MV-4-11 (cell line): ENCODE data around the gene CPSF4.
"Not testable (repeated sequence)": the region's sequence is repeated elsewhere in the genome, so short reads cannot be mapped to it uniquely, and the experiment has no call there.

Experiments
- DNase-seq: peaks from one replicate; lab custom pipeline; 2025; lab: John Stamatoyannopoulos, UW

CPSF4 gene

DNA sequence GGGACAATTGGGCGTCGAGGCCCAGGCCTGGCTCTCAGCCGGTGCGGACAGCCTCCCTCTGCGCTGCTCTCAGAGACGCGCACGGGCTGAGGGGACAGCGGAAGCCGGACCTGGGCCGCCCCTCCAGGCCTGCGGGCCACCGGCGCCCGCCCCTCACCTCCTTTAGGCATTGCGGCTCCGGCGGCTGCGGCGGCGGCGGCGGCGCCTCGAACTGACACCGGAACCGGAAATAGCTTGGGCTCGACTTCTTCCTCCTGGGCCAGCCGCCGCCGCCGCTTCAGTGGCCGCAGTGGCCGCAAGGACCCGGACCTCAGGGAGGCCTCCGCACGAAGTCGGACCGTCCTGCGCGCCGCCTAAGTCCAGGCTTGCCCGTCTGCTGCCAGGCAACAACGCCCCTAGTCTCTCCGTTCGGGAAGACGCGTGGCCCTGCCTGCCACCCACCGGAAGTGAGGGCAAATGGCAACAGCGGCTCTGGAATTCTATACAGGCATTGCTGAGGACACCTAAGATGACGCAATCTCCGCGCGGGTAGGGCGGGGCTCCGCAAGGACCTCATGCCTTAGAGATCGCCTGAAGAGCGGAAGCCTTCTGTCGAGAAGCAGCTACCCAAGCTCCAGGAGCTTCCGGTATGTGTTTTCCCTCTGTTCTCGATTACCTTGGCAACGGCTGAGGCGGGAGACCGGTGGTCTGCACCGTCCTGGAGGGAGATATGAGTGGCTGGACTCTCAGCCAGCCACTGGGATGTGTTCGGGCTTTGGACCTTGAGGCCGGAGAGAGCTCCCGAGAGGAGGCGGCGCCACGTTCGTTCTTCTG lies 30.2 kb upstream of the CPSF4 start, which contains the start of the genes BUD31 and PDAP1:
TSS of gene BUD31 (plus strand) at position 591 of the 813 bp plus-strand sequence. CDS start 2,124 bp downstream, outside the sequence.
TSS of gene PDAP1 (minus strand) at position 219 of the 813 bp plus-strand sequence. CDS start at position 170, 49 bp downstream.
- DNase-seq = peak; percentile 95

GRCh38 chr7:99409192-99409572 lies 29.6 kb upstream of the CPSF4 start:
- DNase-seq = no peak

DNA sequence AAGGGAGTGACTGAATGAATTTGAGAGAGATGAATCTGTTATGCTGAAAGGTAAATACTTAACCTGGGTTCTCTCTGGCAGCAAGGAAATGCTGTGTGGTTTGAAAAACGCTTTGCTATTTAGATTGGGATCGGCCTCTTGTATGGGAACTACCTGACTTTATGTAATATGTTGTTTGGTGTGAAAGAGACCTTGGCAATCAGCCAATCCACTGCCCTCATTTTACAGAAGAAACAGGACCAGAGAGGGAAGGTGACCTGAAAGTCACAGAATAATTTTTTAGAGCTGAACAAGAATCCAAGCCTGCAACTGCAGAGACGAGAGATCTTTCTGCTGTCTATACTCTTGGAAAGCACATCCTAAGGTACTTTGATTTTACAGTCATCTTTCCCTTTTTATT lies 28.9 kb upstream of the CPSF4 start:
- no peak for DNase-seq

GRCh38 chr7:99410635-99411034 lies 28.1 kb upstream of the CPSF4 start:
- no peak for DNase-seq

DNA sequence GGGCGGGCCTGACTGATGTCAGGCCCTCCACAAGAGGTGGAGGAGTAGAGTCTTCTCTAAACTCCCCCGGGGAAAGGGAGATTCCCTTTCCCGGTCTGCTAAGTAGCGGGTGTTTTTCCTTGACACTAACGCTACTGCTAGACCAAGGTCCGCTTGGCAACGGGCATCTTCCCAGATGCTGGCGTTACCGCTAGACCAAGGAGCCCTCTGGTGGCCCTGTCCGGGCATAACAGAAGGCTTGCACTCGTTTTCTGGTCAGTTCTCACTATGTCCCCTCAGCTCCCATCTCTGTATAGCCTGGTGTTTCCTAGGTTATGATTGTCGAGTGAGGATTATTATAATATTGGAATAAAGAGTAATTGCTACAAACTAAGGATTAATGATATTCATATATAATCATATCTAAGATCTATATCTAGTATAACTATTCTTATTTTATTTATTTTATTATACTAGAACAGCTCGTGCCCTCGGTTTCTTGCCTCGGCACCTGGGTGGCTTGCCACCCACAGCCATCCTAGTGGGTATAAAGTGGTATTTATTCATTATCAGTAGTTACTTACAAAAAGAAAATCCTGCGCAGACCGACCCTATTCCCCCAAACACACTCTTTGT lies 23.1 kb upstream of the CPSF4 start:
- DNase-seq = peak; percentile 40

DNA sequence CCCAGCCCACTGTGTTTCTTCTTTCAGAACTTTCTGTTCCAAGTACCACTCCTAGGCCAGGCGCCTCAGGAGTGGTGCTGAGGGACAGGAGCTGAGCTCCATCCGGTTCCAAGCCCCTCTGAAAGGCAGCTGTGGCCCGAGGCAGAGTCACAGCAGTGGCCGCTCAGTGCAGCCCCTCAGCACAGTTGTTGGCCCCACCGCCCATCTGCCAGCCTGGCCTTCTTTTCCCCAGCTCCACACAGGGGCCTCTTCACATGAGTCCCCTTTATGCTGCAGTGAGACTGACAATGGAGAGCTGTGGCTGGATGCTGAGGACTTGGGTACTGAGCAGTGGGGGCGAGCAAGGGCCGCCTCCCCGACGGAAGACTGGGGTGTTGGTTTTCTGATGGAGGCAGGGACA lies 20.5 kb upstream of the CPSF4 start:
- no peak for DNase-seq

DNA sequence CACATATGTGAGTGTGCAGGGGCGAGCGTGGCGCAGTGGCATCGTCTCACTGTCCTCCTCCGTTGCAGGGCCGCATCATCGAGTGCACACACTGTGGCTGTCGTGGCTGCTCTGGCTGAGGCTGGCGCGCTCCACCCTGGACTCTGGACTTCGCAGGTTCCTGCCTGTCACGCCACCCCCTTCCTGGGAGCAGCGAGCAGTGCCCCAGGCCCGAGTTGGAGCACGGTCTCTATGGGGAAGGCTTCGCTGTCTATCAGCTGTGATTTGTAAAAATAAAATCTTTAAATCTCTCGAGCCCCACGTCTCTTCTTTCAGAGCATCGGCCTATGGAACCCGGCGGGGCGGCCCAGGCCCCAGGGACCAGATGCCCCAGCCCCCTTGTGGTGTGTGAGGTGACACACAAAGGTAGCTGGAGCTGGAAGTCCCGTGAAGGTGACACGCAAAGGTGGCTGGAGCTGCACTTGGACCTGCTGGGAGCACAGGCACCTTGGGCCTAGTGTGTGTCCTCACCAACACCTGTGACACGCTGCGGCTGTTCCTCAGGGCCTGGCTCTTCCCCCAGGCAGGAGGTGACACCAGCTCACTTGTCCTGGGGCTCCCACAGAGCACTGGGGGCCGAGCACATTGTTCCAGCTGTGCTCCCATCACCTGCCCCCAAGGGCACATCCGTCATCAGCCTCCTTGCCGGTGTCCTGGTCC lies 19.3 kb upstream of the CPSF4 start:
- DNase-seq = no peak

GRCh38 chr7:99420213-99420612 lies 18.5 kb upstream of the CPSF4 start:
- DNase-seq = no peak

GRCh38 chr7:99420986-99421385 lies 17.8 kb upstream of the CPSF4 start:
- DNase-seq = no peak

- no peak for DNase-seq
These were observed 16.6 kb upstream of the CPSF4 start for GRCh38 chr7:99422186-99422585.

GRCh38 chr7:99422625-99423024 lies 16.1 kb upstream of the CPSF4 start:
- no peak for DNase-seq

GRCh38 chr7:99424932-99425730 lies 13.6 kb upstream of the CPSF4 start:
- no peak for DNase-seq

DNA sequence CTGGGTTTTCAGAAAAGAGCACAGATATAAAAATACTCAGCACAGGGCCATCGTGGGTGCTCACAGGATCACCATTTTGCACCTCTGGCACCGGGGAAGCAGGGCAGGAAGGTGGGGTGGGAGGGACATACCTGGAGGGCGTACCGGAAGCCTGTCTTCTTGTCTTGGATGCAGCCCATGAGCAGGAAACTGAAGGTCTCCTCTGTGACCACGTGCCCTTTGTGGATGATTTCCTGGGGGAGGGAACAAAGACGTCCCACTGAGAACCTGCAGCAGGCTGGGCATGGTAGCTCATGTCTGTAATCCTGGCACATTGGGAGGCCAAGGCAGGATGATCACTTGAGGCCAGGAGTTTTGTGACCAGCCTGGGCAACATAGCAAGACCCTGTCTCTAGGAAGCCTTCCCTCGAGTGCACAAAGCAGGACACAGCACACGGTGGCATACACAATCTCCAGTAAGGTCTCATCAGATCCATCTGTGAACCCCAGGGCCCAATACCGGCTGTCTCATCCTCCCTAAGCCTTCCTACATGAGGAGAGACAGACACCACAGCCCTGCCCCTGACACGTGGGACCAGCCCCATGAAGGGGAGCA lies 9.7 kb upstream of the CPSF4 start:
- no peak for DNase-seq

GRCh38 chr7:99429756-99430155 lies 9.0 kb upstream of the CPSF4 start:
- no peak for DNase-seq

GRCh38 chr7:99431756-99432540 lies 6.8 kb upstream of the CPSF4 start:
- DNase-seq = not testable (repeated sequence)

GRCh38 chr7:99433158-99433557 lies 5.6 kb upstream of the CPSF4 start:
- no peak for DNase-seq

DNA sequence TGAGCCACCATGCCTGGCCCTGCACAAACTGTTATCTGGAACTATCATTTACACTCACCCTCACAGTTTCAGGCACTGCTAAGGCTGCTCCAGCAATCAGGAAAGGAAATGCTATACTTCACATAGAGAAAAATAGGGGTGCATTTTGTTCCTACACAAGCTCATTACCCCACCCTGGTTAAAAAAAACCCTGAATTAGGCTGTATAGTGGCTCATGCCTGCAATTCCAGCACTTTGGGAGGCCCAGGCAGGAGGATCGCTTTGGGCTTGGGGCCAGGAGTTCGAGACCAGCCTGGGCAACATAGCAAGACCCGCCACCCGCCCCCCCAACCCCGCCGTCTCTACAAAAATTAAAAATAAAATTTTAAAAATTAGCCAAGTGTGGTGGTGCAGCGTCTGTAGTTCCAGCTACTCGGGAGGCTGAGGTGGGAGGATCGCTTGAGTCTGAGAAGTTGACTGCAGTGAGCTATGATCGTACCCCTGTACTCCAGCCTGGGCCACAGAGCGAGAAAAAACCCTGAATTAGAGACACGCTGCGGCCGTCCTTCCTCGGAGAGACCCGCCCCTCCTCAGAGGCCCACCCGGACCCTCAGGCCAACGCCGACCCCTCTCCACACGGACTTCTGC lies 684 bp upstream of the CPSF4 start:
- no peak for DNase-seq

DNA sequence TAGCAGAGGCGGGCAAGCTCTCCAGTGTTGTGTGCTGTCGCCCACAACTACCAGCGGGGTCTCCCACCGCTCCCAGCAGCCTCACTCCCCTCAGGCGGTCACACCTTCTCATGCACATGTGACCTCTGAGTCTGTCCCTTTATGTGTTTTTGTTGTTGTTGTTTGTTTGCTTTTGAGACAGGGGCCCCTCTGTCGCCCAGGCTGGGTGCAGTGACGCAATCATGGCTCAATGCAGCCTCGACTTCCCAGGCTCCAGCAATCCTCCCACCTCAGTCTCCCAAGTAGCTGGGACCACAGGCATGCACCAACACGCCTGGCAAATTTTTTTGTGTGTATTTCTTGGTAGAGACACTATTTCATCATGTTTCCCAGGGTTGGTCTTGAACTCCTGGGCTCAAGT lies 1.5 kb downstream of the CPSF4 start:
- DNase-seq = no peak

GRCh38 chr7:99446096-99446495 lies 7.4 kb downstream of the CPSF4 start:
- no peak for DNase-seq

- peak; percentile 13 for DNase-seq
These were observed 9.2 kb downstream of the CPSF4 start for GRCh38 chr7:99447943-99448342.
